Non-pigmented ciliary epithelial cell (primary cell): ENCODE measurements around the gene CCT6A.
"Not testable (repeated sequence)": the region's sequence is repeated elsewhere in the genome, so short reads cannot be mapped to it uniquely, and the experiment has no call there.

ENCODE experiments used
- DNase-seq: peaks from one replicate; pipeline ENCODE4 v3.0.0-alpha.2; 2010; ENCODE audit warnings: low read depth

Gene CCT6A

GRCh38 chr7:56051053-56051338 is 569 bp upstream of the CCT6A start:
- no peak for DNase-seq

- DNase-seq = no peak
Measured at GRCh38 chr7:56053379-56053778, 1.8 kb downstream of the CCT6A start.

GRCh38 chr7:56053993-56054392 is 2.4 kb downstream of the CCT6A start:
- no peak for DNase-seq

GRCh38 chr7:56062382-56062781 is 10.8 kb downstream of the CCT6A start:
- DNase-seq = peak; percentile 63

DNA sequence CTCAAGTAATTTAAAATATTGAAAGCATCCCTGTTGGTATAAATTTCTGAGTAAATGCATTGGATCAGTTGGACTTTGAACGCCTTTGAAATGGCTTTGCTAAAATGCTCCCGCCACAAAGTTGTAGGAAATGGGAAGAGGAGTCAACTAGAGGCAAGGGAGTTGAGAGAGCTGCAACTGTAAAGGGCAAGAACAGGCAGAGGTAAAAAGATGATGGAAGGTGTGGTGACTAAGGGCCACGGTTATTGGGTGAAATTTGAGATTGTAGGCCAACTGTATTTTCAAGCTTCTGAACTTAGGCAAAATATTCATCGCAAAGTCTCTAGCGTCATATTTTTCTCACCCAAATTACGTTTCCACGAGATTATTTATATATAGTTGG is 11.9 kb downstream of the CCT6A start:
- no peak for DNase-seq

DNA sequence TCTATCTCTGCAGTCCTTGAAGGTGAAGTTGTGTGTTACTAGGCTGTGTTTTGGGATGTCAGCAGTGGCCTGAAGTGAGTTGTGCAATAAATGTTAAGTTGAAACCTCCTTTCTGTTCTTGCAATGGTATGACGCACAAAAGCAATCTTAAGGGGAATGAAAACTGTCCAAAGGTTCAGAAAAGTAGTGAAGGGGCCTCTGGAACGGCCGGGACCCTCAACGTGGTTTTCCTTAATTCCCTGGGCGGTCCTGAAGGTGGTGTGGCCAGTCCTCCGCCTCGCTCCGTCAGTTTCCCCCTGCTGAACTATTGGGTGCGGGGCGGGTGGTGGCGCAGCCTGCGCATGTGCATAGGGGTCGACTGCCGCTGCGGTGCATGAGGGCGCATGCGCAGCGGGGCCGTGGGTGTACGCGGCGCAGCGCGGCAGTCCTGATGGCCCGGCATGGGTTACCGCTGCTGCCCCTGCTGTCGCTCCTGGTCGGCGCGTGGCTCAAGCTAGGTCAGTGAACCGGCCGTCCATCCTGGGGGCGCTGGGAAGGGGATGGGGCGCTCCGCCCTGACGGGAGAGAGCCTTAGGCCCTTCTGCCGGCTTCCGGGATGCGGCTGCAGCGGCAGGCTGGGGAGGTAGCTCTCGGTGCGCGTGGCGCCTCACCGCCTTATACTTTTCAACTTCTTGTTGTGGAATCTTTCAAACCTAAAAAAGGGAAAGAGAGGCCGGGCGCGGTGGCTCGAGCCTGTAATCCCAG is 12.5 kb downstream of the CCT6A start, which contains the start of gene SUMF2:
Gene SUMF2, plus strand, starts transcription at position 405 of the 744 bp plus-strand sequence. Its CDS starts 26 bp downstream, at position 431.
- no peak for DNase-seq

DNA sequence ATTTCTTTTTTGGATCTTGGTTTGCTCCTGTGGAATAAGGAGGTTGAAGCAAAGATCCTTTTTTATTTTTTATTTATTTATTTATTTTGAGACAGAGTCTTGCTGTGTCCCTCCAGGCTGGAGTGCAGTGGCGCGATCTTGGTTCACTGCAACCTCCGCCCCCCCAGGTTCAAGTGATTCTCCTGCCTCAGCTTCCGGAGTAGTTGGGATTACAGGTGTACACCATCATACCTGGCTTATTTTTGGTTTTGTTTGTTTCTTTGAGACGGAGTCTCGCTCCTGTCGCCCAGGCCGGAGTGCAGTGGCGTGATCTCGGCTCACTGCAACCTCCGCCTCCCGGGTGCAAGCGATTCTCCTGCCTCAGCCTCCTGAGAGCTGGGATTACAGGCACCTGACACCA is 14.8 kb downstream of the CCT6A start:
- not testable (repeated sequence) for DNase-seq

- DNase-seq = no peak
Measured at GRCh38 chr7:56074371-56074791, 22.8 kb downstream of the CCT6A start.

DNA sequence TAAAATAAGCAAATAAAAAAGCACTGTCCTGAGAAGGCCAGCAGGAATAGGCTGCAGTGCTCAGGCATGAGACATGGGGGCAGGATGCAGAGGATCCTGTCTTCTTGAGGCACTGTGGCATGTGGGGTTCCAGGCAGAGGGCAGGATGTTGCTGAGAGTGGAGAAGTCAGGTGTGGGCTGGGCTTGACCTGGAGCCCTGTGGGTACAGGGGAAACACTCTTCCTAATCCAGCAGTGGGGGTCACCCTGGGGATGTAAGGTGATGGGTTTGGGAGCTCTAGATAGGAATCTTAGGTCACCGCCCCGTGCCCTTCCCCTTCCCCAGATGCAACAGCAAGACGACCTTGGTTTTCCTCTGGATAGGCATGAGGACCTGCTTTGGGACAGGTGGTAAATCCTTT is 26.1 kb downstream of the CCT6A start:
- DNase-seq = no peak

GRCh38 chr7:56078196-56078595 is 26.6 kb downstream of the CCT6A start:
- DNase-seq = no peak

DNA sequence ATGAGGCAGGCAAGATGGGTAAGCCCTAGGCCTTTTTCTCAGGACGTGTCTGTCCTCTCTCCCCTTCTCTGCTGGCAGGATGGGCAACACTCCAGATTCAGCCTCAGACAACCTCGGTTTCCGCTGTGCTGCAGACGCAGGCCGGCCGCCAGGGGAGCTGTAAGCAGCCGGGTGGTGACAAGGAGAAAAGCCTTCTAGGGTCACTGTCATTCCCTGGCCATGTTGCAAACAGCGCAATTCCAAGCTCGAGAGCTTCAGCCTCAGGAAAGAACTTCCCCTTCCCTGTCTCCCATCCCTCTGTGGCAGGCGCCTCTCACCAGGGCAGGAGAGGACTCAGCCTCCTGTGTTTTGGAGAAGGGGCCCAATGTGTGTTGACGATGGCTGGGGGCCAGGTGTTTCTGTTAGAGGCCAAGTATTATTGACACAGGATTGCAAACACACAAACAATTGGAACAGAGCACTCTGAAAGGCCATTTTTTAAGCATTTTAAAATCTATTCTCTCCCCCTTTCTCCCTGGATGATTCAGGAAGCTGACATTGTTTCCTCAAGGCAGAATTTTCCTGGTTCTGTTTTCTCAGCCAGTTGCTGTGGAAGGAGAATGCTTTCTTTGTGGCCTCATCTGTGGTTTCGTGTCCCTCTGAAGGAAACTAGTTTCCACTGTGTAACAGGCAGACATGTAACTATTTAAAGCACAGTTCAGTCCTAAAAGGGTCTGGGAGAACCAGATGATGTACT is 28.1 kb downstream of the CCT6A start:
- no peak for DNase-seq

DNA sequence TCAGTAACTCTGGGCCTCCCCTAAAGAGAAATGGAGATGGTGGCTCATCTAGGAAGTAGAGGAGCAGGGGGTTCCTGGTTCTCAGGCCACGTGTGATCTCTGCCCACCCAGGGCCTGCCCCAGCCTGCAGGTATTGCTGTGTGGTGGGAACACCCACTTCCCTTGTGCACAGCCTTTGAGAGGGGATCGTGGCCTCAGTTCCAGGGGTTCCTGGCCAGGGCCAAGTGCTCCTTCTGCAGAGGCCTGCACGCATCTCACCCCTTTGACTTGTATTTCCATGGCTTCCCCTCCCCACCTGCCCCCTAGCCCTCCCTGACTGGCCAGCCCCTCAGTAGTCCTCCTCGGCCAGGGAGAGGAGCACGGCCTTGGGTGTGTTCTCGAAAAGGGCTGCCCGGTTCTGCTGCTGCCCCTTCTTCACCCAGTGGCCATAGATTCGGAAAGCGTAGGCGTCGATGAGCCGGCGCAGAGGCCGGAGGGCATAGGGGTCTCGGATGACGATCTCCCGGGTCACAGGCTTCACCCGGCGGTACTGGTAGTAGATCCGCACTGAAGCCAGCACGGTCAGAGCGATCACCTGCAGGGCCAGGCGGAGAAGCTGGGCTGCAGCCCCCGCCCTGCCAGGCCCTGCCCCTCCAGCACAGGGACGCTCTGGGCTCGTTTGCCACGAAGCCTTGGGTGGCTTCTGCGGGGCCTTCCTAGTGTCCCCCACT is 29.3 kb downstream of the CCT6A start:
- DNase-seq = not testable (repeated sequence)

- no peak for DNase-seq
Measured at GRCh38 chr7:56081626-56082340, 30.2 kb downstream of the CCT6A start.

GRCh38 chr7:56083150-56083785 is 31.7 kb downstream of the CCT6A start:
- DNase-seq = no peak

GRCh38 chr7:56086761-56087160 is 35.2 kb downstream of the CCT6A start:
- no peak for DNase-seq

DNA sequence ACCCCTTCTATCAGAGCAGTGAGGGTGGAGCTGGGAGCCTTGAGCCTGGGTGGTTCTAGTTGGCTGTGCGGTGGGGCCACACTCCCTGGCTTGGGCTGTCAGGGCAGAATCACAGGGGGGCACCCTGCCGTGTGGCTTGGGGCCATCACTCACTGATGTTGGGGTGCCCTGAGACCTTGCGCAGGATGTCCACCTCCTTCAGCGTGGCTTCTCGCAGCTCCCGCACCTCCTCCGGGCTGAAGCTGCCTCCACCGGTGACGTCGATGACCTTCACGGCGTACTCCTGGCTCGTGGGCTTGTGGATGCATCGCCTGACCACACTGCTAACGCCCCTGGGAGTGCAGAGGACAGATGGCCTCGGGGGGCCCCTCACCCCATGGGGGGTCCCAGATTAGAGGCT is 35.9 kb downstream of the CCT6A start:
- DNase-seq = no peak

GRCh38 chr7:56091591-56091990 is 40.0 kb downstream of the CCT6A start:
- DNase-seq = no peak

GRCh38 chr7:56092388-56092787 is 40.8 kb downstream of the CCT6A start:
- DNase-seq = not testable (repeated sequence)

DNA sequence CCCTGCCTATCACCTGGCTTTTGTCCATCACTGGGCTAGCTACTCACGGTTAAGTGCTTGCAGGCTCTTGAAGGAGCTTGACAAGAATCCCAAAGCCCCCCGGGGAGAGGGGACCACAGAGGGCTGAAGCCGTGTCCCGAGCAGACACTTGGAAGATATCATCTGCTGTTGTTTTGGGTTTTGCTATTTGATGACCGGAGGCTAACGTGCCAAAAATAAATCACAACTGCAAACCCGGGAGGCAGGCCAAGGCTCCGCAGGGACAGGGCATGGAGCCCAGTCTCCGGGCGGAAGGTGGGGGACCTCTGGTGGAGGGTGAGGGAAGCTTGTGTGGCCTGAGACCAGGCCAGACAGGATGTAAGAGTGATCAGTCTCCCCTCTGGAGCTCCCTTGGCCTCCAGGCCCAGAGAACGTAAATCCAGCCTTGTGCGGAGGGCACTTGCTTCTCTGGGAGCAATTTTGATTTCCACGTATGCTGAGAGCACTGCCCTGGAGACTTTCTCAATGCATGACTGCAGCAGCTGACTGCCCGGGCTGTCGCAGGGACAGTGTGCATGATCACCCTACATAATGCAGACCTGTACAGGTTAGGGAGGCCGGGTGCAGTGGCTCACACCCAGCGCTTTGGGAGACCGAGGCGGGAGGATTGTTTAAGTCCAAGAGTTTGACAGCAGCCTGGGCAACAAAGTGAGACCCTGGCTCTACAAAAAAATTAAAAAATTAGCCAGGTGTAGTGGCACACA is 41.4 kb downstream of the CCT6A start, which contains the start of gene PHKG1:
Gene PHKG1, minus strand, starts transcription at position 164 of the 743 bp plus-strand sequence. CDS start 4,011 bp downstream, outside the sequence.
- DNase-seq = no peak

DNA sequence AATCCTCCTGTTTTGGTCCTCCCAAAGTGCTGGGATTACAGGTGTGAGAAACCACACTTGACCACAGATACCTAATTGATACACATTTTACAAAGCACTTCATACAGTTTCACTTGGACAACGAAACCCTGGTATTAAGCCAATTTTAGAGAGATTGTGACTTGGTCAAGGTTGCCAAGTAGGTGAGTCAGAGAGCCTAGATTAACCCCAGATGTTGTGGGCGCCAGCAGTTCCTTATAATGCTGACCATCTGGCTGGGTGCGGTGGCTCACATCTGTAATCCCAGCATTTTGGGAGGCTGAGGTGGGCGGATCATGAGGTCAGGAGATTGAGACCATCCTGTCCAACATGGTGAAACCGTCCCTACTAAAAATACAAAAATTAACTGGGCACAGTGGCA is 46.1 kb downstream of the CCT6A start:
- DNase-seq = no peak
